NCI-H524 treated with DMSO at 0.1 percent for 48 hours (cell line): ENCODE data around the gene CASTOR1.
"Not testable (repeated sequence)": the region's sequence is repeated elsewhere in the genome, so short reads cannot be mapped to it uniquely, and the experiment has no call there.

Source experiments
- DNase-seq: peaks from one replicate; lab custom pipeline; 2025; lab: John Stamatoyannopoulos, UW

CASTOR1 gene

DNA sequence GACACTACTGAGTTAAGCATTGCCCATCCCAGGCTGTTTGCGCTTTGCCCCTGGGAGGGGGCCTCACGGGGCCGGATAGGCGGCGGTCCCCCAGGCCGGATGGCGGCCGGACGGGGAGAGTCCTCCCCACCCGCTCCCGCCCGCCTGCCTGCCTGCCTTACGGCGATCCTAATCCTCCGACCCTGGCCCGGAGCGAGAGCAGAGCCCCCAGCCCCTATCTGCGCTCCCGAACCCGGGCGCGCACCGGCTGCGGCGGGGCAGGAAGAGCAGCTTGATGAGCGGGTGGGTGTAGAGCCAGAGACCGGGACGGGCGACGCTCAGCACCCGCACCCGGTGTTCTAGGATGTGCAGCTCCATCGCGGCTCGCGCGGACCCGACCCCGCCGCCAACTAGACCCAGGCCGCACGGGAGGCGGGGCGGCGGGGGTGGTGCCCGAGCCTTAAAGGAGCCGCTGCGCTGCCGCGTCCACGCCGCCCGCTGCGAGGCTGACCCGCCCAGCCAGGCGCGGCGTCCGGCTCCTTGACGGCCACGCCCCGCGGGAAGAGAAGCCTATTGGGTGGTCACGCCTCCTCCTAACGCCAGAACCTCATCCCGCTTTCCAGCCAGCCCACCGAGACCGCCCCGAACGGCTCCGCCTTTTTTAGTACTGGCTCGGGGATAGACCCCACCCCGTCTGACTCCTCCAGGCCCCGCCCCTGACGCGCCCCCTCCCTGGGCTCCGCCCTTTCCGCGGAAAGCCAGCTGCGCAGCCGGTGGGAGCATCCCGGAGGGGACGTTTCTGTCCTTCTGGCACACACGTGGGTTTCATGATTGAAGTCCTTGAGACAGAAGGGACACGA, at the start of gene CASTOR1:
CASTOR1 (minus strand) TSS at position 365 of the 839 bp plus-strand sequence; CDS start at position 357, 8 bp downstream.
- DNase-seq: peak; percentile 83

DNA sequence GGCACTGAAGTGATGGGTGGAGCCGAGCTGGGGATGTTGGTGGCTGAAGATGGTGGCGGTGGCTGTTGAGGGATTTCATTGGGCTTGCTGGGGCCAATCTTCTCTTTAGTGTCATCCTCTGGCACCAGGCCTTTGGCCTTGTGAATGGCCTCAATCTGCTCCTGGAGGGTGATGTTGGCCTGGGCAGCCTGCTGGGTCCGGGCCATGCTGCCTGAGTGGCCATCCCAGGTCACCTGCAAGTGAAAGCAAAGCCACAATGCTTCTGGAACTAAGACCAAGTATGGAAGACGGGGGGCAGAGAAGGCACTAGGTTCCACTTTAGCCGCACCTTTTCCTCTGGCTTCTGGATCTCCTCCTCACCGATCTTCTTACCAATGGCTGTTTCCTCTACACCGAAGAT, 49.5 kb upstream of the CASTOR1 start:
- no peak for DNase-seq

DNA sequence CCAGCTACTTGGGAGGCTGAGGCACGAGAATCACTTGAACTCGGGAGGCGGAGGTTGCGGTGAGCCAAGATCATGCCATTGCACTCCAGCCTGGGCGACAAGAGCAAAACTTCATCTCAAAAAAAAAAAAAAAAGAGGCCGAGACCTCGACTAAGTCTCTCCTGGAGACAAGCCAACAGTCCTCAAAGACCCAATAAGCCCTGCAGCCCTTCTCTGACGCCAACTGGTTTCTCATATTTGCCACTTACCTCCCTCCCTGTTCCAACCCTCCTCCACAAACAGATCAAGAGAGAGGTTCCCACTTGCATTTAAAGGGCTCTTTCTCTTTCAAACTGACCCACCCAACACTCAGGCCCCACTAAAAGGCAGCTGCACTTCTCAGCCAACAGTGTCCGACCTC, 49.0 kb upstream of the CASTOR1 start:
- not testable (repeated sequence) for DNase-seq

DNA sequence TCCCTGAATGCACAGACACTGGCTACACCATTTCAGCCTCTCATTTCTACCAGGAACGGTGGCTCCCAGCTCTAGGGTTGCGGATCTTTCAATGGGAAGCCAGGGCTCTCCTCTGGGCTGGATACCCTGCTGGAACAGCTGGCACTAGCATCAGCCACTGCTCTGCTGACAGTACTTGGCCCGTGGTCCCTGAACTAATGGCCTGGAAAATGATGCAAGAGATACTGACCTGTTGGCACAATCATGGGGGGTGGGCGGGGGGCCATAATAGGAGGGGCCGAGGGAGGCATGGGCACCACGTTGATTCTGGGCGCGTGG, 48.1 kb upstream of the CASTOR1 start:
- DNase-seq: no peak

DNA sequence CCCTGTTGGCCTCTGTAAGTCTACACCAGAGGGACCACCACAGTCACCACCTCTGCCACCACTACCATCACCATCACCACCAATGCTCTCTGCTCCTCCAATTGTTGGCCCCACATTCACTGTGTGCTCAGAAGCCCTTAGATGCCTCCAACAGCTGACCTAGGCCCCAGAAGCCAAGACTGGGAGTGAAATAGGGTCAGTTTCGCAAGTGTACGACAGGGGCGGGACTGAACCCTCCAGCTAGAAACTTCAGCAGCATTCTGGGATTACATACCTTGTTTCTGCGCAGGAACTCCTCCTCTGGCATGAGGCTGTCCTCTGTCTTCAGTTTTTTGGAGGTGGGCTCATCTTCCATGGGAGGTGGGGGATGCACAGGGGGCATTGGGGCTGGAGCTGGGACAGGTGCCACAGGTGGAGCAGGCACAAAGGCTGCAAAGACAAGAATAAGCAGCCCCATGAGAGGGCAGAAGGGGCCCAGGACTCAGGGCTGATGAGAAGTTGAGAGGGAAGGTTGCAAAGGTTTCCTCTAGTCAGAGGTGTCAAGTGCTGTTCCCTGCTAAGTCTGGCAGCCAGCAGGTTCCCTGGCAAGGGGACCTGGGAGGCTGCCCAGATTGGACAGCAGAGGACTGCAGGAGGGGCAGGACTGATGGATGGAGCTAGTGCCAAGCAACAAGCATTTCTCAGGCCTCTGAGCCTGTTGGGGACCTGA, 47.6 kb upstream of the CASTOR1 start:
- DNase-seq: no peak

DNA sequence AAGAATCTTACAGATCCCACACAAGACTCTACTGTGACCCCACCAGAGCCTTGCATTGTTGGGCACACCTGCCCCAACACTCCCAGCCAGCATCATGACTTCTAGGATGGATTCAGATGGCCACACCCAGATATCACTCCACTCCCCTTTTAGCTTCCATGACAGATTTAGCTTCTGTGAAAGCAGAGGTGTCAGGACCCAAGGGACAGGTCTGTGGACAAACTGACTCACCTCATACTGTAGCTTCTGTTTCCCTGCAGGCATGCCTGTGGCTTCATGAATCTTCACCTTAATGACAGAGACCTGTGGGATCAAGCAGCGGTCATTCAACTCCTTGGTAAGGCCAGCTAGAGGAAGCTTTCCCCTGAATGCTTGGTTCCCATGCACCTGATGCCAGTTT, 45.9 kb upstream of the CASTOR1 start:
- no peak for DNase-seq

DNA sequence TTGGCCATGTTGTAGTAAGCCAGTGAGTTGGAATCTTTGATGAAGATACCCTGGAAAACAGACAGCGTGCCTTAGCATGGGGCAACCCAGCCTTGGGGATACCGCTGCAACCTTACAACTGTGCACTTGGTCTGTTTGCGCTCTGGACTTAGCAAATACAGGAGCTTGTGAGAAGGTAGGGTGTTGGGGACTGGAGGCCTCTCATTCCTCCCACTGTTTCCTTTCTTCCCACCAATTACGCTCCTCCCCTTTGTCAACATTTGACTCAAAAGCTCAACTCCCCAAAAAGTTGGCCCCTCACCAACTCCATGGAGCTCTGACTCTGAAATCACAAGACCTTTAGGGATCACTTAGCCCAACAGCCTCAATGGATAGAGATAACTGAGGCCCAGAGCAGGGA, 45.3 kb upstream of the CASTOR1 start:
- no peak for DNase-seq

DNA sequence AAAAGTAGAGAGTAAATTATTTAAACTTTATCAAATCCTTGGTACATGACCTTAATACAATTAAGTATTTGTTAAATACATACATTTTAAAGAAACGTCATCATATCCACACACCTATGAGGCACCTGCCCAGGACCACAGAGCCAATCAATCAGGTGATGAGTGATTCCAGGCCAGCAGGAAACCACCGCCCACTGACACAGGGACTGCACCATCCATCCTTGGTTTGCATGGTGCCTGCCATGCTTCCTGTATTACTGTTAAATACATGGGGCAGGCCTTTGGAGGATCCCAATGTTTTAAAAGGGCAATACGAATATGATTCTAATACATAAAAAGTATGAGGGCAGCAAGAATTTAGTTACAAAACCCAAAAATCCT, 44.4 kb upstream of the CASTOR1 start:
- no peak for DNase-seq

DNA sequence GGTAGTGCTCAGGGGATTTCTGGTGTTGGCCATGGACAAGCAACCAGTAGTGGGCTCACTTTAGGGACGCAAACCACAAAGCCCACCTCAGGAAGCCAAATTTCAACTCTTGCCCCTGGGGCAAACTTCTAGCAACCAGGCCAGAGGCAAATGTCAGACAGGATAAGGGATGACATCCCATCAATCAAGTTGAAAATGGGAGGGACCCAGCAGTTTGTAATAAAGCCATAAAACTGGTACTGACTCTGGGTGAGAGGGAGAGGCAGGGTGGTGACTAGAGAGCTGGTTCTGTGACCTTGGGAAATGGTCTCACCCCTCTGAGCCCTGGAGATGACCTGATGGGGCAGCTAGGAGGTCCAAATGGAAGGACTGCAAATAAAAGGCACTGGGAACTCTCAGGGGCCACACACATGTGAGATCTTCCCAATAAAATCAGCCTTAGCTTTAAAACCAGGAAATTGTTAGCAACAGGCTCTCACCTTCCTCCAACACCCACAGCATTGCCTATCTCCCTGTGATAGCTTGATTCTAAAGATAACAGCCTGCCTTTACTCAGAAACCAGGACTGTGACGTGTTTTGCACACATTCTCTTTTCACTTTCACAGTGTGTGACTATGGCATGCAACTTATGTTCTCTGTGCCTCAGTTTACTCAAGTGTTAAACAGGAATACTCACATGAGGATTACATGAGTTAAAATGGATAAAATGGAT, 43.8 kb upstream of the CASTOR1 start:
- DNase-seq: no peak

DNA sequence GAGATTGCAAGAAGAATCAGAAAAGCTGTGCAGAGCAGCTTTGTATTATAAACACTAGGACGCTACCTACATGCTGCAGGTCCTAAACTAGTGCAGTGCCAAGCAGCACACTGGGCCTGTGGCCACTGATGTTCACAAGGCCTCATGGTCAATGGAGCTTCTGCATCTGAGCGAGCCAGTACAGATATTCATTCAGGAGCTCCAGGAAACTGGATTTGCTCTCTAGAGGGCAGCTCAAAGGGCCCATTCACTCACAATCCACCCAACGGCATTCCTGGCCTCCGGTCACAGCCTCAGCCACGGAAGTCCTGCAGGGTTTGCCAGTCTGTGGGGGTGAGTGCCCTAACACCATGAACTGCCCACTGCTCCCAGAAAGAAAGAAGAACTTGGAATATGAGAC, 43.2 kb upstream of the CASTOR1 start:
- DNase-seq: no peak

DNA sequence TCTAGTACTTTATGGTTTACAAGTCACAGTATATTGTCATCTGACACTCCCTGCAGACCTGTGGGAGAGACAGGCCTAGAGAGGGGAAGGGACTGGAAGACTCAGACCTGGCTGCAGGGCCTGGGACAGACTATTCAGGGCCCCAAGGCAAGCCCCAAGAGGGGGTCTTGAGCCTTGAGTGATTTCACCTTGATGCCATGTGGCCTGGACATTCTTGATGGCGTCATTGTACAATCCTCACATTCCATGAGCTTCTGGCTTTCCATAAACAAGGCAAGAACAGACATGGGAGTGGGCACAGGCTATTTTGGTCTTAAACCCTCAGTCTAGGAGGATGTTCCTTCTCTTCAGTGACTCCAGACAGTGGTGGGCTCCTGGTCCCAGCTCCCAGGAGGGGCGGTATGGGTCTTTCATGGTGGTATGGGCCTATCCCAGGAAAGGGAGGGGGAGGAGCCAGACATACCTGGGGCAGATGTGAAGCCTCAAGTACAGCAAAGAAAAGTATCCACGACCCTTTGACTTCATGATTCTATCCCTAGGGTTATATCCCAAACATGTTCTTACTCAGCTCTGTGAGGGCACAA, 39.3 kb upstream of the CASTOR1 start:
- DNase-seq: no peak

DNA sequence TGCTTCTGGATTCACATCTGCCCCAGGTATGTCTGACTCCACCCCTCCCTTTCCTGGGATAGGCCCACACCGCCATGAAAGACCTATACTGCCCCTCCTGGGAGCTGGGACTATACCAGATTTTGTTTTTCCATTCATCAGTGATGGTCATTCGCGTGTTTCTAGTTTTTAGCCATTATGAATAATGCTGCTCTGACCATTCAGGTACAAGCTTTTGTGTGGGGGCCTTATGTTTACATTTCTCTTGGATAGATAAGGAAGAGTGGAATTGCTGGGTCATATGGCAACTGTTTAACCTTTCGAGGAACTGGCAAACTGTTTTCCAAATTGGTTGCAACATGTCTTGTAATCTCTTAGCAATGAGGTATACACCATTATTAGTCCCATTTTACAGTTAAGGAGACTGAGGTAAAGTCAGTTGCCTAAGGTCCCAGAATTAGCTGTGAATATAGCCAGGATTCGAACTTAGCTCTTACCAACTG, 38.6 kb upstream of the CASTOR1 start:
- no peak for DNase-seq

DNA sequence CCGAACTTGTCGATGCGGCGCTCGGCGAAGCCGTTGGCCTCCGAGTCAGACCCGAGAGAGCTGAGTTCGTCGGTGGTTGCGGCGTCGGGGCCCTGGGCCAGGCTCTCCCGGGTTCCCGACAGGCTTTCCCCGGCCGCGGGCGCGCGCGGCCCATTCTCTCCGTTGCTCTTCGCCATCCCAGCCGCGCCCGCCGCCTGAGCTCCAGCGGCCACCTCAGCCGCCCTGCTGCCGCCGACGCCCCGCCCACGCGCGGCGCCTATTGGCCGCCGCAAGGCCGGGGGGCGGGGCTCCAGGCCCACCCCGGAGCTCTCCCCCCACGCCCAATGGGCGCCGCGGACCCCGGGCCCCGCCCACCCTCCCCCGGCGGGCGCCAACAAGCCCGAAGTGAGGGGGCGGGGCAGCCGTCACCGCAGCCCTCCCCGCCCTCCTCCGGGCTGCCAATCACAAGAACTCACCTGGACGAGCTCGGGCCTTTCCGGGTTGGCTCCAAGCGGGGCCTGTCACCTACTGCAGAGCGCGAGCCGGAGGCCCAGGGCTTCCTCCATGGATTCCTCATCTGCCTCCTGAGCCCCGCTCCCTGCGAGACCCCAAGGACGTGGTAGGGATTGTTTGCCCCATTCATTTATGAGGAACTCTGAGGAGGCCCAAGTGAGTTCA, 37.5 kb upstream of the CASTOR1 start, which contains the start of gene TBC1D10A:
TBC1D10A (minus strand) TSS at position 236 of the 657 bp plus-strand sequence; CDS start at position 176, 60 bp downstream.
- DNase-seq: peak; percentile 29

DNA sequence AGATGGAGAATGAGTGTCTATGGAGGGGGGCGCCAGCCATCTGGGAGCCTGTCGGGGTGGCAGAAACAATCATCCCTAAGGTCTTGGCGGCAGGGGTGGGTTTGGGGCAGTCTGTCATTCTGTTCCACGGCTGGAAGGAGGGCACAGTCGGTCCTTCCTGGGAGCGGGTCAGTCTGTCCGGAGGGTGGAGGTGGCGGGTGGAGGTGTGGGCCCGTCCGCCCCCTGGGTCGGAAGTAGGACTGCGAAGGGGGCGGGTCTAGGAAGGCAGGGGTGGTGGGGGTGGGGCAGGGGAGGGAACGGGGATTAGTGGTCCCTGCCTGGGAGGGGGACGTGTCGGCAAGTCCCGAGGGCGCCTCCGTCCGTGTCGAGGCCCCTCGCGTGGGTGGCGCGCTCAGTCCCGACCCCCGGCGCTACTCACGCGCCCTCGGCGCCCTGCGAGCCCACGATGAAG, 37.0 kb upstream of the CASTOR1 start:
- no peak for DNase-seq

DNA sequence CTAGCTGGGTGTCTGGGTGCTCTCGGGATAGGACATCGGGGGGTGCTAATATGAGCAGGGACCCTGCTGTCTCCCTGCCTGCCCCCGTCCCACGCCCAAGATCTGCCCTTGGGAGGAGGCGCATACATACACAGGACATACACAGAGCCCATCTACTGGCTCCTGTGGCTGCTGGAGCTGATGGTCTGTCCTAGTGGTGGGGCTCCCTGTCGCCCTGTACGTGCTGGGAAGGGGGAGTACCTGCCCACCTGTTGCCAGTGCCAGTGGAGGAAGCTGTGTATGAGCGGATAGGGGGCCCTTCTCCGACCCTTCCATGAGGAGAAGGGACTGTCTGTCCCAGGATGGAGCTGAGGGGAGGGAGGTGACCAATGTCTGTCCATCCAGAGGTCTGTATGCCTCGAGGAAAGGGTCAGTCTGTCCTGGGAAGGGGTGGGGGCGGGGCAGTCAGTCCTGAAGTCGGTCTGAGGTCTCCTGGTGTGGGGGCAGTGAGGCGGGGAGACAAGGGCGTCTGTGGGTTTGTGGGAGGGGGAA, 36.5 kb upstream of the CASTOR1 start:
- no peak for DNase-seq

DNA sequence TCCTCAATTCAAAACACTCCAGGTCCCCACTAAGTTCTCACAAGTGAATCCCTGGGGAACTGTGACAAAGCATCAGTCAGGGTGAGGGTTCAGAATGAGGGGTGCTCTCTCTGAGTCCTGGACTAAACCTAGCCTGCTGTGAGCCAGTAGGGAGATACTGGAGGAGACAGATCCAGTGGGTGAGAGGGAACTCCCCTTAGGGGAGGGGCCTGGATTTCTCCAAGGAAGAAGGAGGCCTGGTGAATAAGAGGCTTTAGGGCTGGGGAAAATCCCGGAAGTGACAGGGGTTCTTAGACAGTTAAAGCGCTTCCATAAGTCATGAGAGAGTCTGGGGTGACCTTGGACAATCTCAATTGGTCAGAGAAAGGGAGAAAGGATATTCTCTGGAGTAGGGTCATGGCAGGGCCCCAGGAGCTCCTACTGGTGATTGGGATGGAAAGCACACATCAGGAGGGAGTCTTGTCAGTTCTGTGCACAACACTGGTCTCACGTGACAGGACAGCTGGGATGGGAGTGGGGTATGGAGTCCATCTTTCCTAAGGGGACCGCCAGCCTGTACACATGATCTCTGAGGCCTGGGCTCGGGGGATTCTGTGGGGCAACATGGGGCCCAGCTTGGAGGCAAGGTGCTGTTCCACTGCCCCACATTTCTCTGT, 35.9 kb upstream of the CASTOR1 start:
- no peak for DNase-seq

DNA sequence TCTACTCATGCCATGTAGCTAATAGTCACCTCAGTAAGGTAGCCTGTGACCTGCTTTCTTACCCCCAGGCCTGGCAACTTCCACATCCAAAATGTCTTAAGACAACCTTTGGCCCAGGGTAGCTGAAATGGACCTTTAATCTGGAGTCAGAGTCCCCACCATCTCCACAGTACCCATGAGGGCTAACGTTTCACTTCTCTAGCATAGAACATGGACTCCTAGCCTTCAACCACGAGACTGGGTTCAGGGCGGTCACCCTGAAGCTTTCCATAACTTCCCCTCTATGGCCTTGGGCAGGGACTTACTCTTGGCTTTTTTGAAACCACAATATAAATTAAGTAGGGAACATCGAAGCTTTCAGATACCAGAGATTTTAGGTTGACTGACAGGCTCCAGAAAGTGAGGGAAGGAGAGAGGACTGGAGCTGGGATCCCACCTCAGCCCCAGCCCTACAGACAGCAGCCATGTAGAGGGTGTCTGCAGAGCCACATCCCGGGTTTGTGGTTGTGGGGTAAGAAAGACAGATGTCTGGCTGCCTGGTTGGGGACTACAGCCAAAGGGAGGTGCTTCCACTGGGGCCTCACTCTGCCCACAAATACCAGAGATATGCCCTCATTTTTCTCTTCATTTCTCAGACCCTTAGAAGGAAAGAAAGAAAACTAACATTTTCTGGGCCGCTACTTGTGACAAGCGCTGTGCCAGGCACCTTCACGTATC, 34.9 kb upstream of the CASTOR1 start:
- no peak for DNase-seq

DNA sequence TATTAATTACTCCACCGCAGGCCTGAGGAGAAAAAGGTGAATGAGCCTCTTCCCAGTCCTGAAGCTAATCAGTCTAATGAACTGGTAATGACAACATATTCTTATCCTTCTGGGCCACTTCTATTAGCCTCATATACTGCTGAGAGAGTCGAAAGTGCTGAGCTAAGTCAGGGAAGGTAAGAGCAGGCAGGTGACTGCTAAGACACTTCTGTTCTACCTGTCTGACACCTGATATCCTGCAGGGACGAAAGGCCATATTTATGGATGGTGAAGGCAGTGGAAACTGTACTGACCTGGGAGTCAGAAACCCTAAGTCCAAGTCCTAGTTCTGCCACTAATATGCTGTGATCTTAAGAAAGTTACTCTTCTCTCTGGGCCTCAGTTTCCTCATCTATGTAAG, 33.9 kb upstream of the CASTOR1 start:
- DNase-seq: no peak

DNA sequence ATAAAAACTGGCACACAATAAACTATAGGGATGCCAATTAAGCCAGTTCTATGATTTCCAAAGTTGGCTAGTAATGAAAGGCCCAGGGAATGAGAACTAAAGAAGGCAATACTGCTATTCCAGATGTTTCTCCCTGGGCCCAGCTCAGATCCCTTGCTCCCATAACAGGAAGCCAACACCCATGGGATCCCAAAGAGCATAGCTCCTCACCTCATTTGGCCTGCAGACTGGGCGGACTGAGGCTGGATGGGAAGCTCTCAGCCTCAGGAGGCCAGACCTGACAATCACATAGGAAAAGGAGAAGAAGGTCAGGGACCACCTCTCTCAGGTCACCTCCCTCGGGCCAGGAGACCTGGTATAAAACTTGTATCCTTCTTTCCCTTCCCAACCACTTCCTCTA, 32.2 kb upstream of the CASTOR1 start:
- no peak for DNase-seq

DNA sequence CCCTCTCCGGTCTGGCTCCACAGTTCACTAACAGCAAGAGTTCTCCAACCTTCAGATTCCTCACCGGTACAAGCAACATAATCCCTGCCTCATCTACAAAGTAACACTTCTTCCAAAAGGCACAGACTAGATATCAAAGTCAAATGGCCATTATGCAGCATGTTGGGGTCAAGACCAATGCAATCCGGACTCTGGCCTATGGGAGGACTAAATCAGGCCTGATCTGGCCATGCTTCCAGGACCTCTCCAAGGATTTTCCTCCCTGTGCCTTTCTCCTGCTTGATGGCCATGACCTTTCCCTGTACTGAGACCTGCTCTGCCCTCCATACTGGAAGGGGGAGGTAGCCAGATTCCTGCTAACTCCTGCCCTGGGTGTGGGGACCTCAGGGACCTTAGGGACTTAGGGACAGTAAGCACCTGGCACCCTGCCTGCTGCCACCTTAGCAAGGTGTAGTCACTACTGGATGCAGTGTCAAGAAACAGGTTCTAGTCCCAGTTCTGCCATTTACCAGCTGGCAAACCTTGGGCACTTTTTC, 30.8 kb upstream of the CASTOR1 start:
- DNase-seq: no peak
